ENCODE measurements around the gene DHX34.

DNA sequence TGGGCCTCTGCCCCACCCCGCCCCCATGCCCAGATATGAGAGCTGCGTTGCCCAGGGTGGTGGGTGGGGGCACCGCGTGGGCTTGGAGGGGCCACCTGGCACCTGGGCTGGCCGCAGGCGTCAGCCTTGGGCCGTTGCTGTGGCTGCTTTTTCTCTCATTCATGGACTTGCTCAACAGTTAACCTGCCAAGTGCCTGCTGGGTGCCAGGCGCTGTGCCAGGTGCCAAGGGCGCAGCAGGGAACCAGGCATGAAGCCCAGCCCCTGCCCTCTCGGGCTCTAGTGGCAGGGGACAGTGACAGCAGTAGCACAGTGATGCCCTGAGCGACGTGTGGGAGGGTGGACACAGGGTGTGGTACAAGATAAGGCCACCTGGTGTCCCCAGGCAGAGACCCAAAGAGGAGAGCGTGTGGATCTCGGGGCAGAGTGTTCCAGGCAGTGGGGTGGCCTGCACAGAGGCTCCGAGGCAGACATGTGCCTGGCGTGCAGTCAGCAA is 28.1 kb downstream of the DHX34 start:
- no peak for TF ChIP-seq EP300 (IDR thresholded peaks at IDR 0.05; ENCODE audit: borderline replicate concordance in 1 of 2, low read depth in 1 of 2, low read length in 1 of 2)
- TF ChIP-seq POLR2AphosphoS5 (IDR thresholded peaks at IDR 0.05; ENCODE audit: low read depth, low read length) = no peak
- TF ChIP-seq, protein P1, sequence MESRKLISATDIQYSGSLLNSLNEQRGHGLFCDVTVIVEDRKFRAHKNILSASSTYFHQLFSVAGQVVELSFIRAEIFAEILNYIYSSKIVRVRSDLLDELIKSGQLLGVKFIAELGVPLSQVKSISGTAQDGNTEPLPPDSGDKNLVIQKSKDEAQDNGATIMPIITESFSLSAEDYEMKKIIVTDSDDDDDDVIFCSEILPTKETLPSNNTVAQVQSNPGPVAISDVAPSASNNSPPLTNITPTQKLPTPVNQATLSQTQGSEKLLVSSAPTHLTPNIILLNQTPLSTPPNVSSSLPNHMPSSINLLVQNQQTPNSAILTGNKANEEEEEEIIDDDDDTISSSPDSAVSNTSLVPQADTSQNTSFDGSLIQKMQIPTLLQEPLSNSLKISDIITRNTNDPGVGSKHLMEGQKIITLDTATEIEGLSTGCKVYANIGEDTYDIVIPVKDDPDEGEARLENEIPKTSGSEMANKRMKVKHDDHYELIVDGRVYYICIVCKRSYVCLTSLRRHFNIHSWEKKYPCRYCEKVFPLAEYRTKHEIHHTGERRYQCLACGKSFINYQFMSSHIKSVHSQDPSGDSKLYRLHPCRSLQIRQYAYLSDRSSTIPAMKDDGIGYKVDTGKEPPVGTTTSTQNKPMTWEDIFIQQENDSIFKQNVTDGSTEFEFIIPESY (IDR thresholded peaks at IDR 0.05; ENCODE audit: borderline replicate concordance, low read depth) = no peak
- no peak for TF ChIP-seq PBX3 (IDR thresholded peaks at IDR 0.05)
- TF ChIP-seq RCOR1 (IDR thresholded peaks at IDR 0.05; ENCODE audit: low read length) = no peak
- TF ChIP-seq, protein P2, sequence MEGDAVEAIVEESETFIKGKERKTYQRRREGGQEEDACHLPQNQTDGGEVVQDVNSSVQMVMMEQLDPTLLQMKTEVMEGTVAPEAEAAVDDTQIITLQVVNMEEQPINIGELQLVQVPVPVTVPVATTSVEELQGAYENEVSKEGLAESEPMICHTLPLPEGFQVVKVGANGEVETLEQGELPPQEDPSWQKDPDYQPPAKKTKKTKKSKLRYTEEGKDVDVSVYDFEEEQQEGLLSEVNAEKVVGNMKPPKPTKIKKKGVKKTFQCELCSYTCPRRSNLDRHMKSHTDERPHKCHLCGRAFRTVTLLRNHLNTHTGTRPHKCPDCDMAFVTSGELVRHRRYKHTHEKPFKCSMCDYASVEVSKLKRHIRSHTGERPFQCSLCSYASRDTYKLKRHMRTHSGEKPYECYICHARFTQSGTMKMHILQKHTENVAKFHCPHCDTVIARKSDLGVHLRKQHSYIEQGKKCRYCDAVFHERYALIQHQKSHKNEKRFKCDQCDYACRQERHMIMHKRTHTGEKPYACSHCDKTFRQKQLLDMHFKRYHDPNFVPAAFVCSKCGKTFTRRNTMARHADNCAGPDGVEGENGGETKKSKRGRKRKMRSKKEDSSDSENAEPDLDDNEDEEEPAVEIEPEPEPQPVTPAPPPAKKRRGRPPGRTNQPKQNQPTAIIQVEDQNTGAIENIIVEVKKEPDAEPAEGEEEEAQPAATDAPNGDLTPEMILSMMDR (IDR thresholded peaks at IDR 0.05) = no peak
- TF ChIP-seq NFIC (IDR thresholded peaks at IDR 0.05; ENCODE audit: borderline replicate concordance) = no peak
- no peak for TF ChIP-seq TAF1 (IDR thresholded peaks at IDR 0.05; ENCODE audit: borderline replicate concordance, low read depth, low read length)
- no peak for TF ChIP-seq MAX (IDR thresholded peaks at IDR 0.05; ENCODE audit: low read depth)
- TF ChIP-seq CHD2 (IDR thresholded peaks at IDR 0.05; ENCODE audit: low read length, partially characterized antibody) = no peak
- no peak for TF ChIP-seq FOXM1 (IDR thresholded peaks at IDR 0.05; ENCODE audit: low read depth)
- TF ChIP-seq RFX5 (IDR thresholded peaks at IDR 0.05; ENCODE audit: low read length) = no peak
- TF ChIP-seq NRF1 (IDR thresholded peaks at IDR 0.05; ENCODE audit: low read depth, low read length) = no peak
- TF ChIP-seq, protein P3, sequence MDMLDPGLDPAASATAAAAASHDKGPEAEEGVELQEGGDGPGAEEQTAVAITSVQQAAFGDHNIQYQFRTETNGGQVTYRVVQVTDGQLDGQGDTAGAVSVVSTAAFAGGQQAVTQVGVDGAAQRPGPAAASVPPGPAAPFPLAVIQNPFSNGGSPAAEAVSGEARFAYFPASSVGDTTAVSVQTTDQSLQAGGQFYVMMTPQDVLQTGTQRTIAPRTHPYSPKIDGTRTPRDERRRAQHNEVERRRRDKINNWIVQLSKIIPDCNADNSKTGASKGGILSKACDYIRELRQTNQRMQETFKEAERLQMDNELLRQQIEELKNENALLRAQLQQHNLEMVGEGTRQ (IDR thresholded peaks at IDR 0.05; ENCODE audit: borderline replicate concordance, low read depth, low read length) = no peak
